GM20431 (cell line): ENCODE results near the gene GSN.

Experiments
- in situ Hi-C: fragments of 300-500 bp; cut with MseI, MboI; formaldehyde crosslinking; loops from one replicate; pipeline ENCODE4 v1.15.0; 2020; ENCODE audit warnings: low sequenced_read_pairs; ENCODE audit not compliant: unreplicated experiment

The GSN gene

GRCh38 chr9:121267689-121268597, at the start of gene GSN:
Gene GSN (plus strand): TSS chr9:121268162. CDS start chr9:121301972, 33,810 bp downstream.
- in situ Hi-C loops, result no loop called here

- in situ Hi-C loops, result no loop called here
Measured at GRCh38 chr9:121218357-121219027, 49.5 kb upstream of the GSN start.

GRCh38 chr9:121219530-121219929, 48.4 kb upstream of the GSN start:
- in situ Hi-C loops, result no loop called here

- in situ Hi-C loops, result no loop called here
Measured at GRCh38 chr9:121220996-121221663, 46.8 kb upstream of the GSN start.

GRCh38 chr9:121221664-121222055, 46.3 kb upstream of the GSN start:
- in situ Hi-C loops, result no loop called here

- in situ Hi-C loops, result no loop called here
Measured at GRCh38 chr9:121222524-121223171, 45.3 kb upstream of the GSN start.

- in situ Hi-C loops, result loop anchor here (25.0 kb wide), 1 partner anchor 162 kb away; no protein-coding TSS in a partner anchor
Measured at GRCh38 chr9:121225240-121225639, 42.7 kb upstream of the GSN start.

GRCh38 chr9:121226175-121226574, 41.8 kb upstream of the GSN start:
- in situ Hi-C loops, result loop anchor here (25.0 kb wide), 1 partner anchor 161 kb away; no protein-coding TSS in a partner anchor

- in situ Hi-C loops, result loop anchor here (25.0 kb wide), 1 partner anchor 159 kb away; no protein-coding TSS in a partner anchor
Measured at GRCh38 chr9:121227862-121228261, 40.1 kb upstream of the GSN start.

GRCh38 chr9:121230256-121230655, 37.7 kb upstream of the GSN start:
- in situ Hi-C loops, result loop anchor here (25.0 kb wide), 1 partner anchor 157 kb away; no protein-coding TSS in a partner anchor

GRCh38 chr9:121232251-121232650, 35.7 kb upstream of the GSN start:
- in situ Hi-C loops, result loop anchor here (25.0 kb wide), 1 partner anchor 155 kb away; no protein-coding TSS in a partner anchor

- in situ Hi-C loops, result loop anchor here (25.0 kb wide), 1 partner anchor 153 kb away; no protein-coding TSS in a partner anchor
Measured at GRCh38 chr9:121233906-121234831, 33.8 kb upstream of the GSN start.

- in situ Hi-C loops, result loop anchor here (25.0 kb wide), 1 partner anchor 153 kb away; no protein-coding TSS in a partner anchor
Measured at GRCh38 chr9:121234832-121235161, 33.2 kb upstream of the GSN start.

- in situ Hi-C loops, result loop anchor here (25.0 kb wide), 1 partner anchor 152 kb away; no protein-coding TSS in a partner anchor
Measured at GRCh38 chr9:121235512-121235911, 32.5 kb upstream of the GSN start.

- in situ Hi-C loops, result loop anchor here (25.0 kb wide), 1 partner anchor 149 kb away; no protein-coding TSS in a partner anchor
Measured at GRCh38 chr9:121237916-121238315, 30.0 kb upstream of the GSN start.

GRCh38 chr9:121239071-121239470, 28.9 kb upstream of the GSN start:
- in situ Hi-C loops, result loop anchor here (25.0 kb wide), 1 partner anchor 148 kb away; no protein-coding TSS in a partner anchor

GRCh38 chr9:121239851-121240250, 28.1 kb upstream of the GSN start:
- in situ Hi-C loops, result loop anchor here (25.0 kb wide), 1 partner anchor 147 kb away; no protein-coding TSS in a partner anchor

- in situ Hi-C loops, result loop anchor here (25.0 kb wide), 1 partner anchor 147 kb away; no protein-coding TSS in a partner anchor
Measured at GRCh38 chr9:121240472-121241135, 27.4 kb upstream of the GSN start.
